Neuron (in vitro differentiated cells): ENCODE results near the gene POLDIP3.
A peak's percentile ranks its signal among the peaks of the same experiment; 100 is the strongest.

Experiments
- H2AFZ ChIP-seq: one replicate; pipeline ENCODE4 v1.6.1; 2013; ENCODE audit warnings: low read depth, mild to moderate bottlenecking, inconsistent platforms, low read length, moderate library complexity
- H3K27me3 ChIP-seq: one replicate; pipeline ENCODE4 v1.6.1; 2013; ENCODE audit warnings: low read length; ENCODE audit not compliant: insufficient read depth
- H3K36me3 ChIP-seq: one replicate; pipeline ENCODE4 v1.6.1; 2013; ENCODE audit warnings: low read length; ENCODE audit not compliant: insufficient read depth
- H3K4me1 ChIP-seq: one replicate; pipeline ENCODE4 v1.6.1; 2013; ENCODE audit warnings: low read length; ENCODE audit not compliant: insufficient read depth
- H3K4me3 ChIP-seq: 2 replicates; pipeline ENCODE4 v1.5.1; 2013; ENCODE audit warnings: mild to moderate bottlenecking, low read length, moderate library complexity
- H3K9me3 ChIP-seq: one replicate; pipeline ENCODE4 v1.6.1; 2013; ENCODE audit warnings: low read length

The POLDIP3 gene, protein sequence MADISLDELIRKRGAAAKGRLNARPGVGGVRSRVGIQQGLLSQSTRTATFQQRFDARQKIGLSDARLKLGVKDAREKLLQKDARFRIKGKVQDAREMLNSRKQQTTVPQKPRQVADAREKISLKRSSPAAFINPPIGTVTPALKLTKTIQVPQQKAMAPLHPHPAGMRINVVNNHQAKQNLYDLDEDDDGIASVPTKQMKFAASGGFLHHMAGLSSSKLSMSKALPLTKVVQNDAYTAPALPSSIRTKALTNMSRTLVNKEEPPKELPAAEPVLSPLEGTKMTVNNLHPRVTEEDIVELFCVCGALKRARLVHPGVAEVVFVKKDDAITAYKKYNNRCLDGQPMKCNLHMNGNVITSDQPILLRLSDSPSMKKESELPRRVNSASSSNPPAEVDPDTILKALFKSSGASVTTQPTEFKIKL

DNA sequence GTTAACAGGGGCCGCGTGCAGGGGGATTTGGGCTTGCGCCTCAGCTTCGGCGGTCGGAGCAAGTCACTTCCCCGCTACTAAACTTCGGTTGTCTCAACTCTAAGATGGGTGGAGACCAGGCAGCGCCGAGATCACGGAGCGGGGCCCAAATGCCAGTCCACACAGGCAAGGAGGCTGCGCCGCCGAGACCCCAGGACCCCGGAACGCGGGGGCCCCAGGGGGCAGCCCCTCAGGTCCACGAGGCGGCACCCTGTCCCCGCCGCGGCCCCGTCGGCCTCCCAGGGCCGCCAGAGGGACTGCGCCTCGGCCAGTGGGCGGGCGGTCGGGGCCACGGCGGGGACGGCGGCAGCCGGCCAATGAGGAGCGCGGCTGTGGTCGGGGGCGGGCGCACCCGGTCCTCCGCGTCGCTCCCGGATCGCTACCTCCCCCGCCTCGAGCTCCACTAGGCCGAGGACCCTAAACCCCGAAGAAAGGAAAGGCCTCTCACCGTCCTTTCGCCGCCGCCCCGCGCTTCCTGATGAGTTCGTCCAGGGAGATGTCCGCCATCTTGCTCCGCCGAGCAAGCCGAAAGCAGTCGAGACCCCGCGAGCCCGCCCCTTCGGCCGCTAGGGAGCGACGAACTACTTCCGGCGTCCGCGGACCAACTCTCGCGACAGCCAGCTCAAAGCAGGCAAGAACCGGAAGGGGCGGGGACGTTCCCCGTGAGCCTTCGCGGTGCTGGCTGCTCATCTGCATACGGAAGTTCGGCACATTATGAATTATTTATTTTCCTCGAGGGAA is at the start of gene POLDIP3:
TSS of gene POLDIP3 (minus strand) at position 572 of the 780 bp plus-strand sequence. CDS start at position 546, 26 bp downstream.
- Histone ChIP-seq H3K4me1 (peaks cover 31% of the 10 kb centered on the region), H3K9me3 (no peaks in the 10 kb centered on the region), H3K4me3 (peak within 1 kb of the TSS; percentile 99), H2AFZ (peak within 1 kb of the TSS; percentile 39), H3K27me3 (no peaks in the 10 kb centered on the region), H3K36me3 (peaks cover 24% of the 10 kb centered on the region)

DNA sequence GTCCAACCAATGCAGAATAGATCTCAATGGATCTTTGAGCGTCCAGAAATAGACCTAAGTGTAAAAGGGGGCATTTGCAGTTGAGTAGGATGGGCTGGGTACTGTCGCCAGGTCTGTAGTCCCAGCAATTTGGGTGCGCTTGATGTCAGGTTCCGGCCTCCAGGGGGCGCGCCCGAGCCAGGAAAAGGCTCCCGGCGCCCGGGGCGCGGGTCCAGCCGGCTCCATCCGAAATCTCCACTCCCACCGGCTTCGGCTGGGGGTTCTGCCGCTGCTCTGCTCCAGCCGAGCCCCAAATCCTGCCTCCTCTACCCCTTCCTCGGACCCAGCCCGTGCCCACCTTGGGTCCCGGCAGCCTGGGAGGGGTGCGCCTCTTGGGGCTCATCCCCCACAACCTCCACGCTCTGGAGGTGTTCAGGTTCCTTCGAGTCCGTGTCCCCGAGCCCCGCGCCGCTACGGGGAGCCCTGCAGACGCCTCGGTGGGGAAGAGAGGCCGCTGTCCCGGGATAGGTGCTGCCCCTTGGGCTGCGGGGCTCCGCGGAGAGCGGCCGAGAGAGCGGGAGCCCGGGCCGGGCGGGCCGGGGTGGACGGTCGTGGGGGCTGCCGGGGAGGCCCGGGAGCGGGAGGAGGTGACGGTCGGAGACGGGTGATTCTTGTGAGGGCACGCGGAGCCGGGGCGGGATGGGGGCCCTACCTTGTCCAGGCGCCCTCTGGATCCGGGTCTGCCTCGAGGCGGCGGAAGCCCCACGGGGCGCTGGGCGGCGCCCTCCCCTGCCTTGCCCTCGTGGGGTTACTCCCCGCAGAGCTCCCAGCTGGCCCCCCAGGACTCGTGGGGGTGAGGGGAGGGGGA is 47.5 kb upstream of the POLDIP3 start:
- Histone ChIP-seq H3K36me3 (no peaks in the 10 kb centered on the region), H3K4me1 (no peaks in the 10 kb centered on the region), H2AFZ (peak overlapping the region; percentile 93), H3K4me3 (peak overlapping the region; percentile 43), H3K9me3 (no peaks in the 10 kb centered on the region), H3K27me3 (peaks cover 14% of the 10 kb centered on the region)

DNA sequence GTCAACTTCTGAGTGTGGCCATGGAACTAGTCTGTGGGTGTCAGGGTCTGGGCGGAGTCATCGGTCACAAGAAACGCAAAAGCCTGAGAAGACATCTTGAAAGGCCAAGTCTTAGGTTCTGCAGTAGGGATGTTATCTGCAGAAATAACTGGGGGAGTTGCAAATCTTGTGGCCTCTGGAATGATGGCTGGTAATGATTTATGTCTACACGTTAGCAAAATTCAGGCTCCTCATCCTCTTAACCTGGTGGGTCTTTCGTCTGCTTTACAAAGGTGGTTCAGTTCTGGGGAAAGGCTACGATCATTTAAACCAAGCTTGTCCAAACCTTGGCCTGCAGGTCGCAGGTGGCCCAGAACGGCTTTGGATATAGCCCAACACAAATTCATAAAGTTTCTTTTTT is 41.9 kb upstream of the POLDIP3 start:
- Histone ChIP-seq H3K4me1 (peaks cover 4% of the 10 kb centered on the region), H3K36me3 (no peaks in the 10 kb centered on the region), H2AFZ (no peak overlapping the region), H3K9me3 (no peaks in the 10 kb centered on the region), H3K4me3 (no peak overlapping the region), H3K27me3 (no peaks in the 10 kb centered on the region)

DNA sequence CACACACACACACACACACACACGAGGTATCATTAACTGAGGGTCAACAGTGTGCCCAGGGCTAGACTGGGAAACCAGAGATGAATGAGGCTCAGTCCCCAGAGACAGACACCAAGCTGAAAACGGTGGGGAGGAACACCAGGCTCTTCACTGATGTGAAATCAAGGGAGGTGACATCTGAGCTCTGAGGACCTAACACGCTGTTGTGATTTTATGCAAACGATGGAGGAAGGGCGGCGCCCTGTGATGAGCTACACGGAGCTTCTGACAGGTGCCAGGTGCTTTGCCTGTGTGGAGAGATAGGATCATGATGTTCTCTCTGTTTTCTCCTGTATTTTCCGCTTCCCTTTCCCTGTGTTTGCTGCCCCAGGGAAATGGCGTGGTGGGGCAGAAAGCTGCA is 41.0 kb upstream of the POLDIP3 start:
- Histone ChIP-seq H3K9me3 (no peaks in the 10 kb centered on the region), H3K27me3 (no peaks in the 10 kb centered on the region), H3K4me1 (peaks cover 4% of the 10 kb centered on the region), H3K36me3 (no peaks in the 10 kb centered on the region), H3K4me3 (no peak overlapping the region), H2AFZ (no peak overlapping the region)

DNA sequence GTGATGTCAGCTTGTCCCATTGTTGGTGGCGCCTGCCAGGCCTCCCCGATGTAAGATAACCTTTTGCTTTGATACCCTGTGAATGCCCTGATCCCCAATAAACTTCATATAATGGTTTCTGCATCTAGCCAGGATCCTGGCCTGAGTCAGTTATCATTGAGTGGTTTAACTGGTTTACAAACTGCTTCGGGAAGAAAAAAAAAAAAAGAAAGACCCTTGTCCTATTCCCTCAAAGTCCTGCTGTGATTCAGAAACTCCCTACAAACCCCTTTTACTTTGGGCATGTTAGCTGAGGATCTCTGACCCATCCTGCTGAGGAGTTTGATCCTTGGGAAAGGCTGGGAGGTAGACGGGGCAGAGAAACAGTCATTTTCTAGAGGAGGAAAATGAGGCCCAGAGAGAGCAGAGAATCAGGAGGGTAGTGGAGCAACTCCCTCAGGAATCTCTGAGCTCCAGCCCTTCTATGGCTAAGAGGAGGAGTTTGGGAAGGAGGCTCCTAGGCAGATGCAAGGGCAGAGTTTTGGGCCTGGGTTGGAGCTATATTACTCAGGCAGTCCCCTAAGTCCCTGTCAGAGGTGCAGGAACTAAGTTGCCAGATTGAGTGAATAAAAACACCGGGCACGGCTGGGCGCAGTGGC is 39.9 kb upstream of the POLDIP3 start:
- Histone ChIP-seq H3K36me3 (no peaks in the 10 kb centered on the region), H3K4me3 (no peak overlapping the region), H2AFZ (no peak overlapping the region), H3K4me1 (peaks cover 4% of the 10 kb centered on the region), H3K27me3 (no peaks in the 10 kb centered on the region), H3K9me3 (no peaks in the 10 kb centered on the region)

DNA sequence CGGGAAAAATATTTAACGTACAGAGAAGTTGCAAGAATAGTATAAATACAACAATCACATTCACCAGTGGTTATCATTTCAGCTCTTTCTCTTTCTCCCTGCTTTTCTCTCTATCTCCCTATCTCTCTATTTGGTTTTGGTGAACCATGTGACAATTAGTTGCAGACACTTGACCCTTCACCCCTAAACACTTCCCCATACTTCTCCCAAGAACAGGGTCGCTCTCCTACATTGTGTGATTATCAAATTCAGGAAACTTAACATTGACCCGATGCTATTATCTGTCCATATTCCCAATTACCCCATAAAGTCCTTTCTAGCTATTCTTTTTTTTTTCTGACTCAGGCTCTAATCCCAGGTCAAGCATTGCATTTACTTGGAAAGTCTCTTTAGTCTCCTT is 39.3 kb upstream of the POLDIP3 start:
- Histone ChIP-seq H2AFZ (no peak overlapping the region), H3K4me1 (peaks cover 4% of the 10 kb centered on the region), H3K4me3 (no peak overlapping the region), H3K27me3 (no peaks in the 10 kb centered on the region), H3K36me3 (no peaks in the 10 kb centered on the region), H3K9me3 (no peaks in the 10 kb centered on the region)

DNA sequence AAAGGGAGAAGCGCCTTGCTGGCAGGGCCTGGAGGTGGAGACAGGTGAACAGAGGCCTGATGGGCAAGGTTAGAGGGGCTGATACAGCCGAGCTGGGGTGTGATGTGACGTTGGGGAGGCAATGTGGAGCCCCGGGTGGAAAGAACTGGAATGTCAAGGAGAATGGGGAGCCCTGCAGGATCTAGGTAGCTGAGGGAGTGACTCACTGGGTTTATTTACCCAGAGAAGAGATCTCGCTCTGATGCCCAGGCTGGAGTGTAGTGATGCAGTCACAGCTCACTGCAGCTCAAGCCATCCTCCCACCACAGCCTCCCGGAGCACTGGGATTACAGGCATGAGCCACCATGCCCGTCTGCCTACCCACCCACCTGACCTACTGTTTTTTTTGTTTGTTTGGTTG is 36.5 kb upstream of the POLDIP3 start:
- no peak overlapping the region for H2AFZ ChIP-seq
- no peaks in the 10 kb centered on the region for H3K36me3 ChIP-seq
- H3K9me3 ChIP-seq, result no peaks in the 10 kb centered on the region
- H3K27me3 ChIP-seq, result no peaks in the 10 kb centered on the region
- H3K4me1 ChIP-seq, result peaks cover 16% of the 10 kb centered on the region
- H3K4me3 ChIP-seq, result no peak overlapping the region

DNA sequence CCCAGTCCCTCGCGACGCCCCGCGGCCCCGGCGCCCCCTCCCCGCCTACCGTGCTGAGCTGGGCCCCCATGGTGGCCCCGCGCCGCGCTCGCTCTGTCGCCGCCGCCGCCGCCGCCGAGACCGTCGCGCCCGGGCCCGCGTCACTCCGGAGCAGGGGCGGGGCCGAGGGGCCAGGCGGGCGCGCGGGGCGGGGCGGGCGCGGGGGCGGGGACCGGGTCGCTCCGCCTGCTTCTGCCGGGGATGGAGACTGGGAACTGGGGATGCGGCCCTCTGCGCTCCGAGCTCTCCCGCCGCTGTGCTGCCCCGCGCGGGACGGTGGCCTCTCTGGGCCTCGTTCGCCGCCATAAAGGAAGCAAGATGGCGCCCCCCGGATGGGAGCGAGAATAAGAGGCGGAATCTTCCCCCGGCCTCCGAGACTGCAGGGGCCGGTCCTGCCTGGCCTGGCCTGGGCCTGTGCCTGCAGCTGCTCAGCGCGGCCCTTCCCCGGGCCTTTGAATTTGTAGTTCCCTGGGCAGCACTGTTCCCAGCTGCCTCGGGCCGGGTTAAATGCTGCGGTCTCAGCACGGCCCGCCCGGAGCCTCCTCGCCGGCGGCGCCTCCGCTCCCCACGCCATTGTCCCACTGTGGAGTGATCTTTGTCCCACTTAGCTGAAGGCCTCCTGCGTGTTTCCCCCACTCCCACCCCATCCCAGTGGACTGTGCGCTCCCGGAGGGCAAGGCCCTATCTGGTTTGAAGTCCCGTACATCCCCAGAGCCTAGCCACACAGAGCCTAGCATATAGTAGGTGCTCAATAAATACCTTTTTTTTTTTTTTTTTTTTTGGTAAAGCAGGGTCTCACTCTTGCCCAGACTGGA is 34.8 kb upstream of the POLDIP3 start, which contains the start of gene CYB5R3:
TSS of gene CYB5R3 (minus strand) at position 147 of the 854 bp plus-strand sequence. CDS start at position 70, 77 bp downstream.
- Histone ChIP-seq H3K27me3 (no peaks in the 10 kb centered on the region), H2AFZ (peak within 1 kb of the TSS; percentile 91), H3K9me3 (no peaks in the 10 kb centered on the region), H3K4me3 (peak within 1 kb of the TSS; percentile 87), H3K4me1 (peaks cover 16% of the 10 kb centered on the region), H3K36me3 (no peaks in the 10 kb centered on the region)

DNA sequence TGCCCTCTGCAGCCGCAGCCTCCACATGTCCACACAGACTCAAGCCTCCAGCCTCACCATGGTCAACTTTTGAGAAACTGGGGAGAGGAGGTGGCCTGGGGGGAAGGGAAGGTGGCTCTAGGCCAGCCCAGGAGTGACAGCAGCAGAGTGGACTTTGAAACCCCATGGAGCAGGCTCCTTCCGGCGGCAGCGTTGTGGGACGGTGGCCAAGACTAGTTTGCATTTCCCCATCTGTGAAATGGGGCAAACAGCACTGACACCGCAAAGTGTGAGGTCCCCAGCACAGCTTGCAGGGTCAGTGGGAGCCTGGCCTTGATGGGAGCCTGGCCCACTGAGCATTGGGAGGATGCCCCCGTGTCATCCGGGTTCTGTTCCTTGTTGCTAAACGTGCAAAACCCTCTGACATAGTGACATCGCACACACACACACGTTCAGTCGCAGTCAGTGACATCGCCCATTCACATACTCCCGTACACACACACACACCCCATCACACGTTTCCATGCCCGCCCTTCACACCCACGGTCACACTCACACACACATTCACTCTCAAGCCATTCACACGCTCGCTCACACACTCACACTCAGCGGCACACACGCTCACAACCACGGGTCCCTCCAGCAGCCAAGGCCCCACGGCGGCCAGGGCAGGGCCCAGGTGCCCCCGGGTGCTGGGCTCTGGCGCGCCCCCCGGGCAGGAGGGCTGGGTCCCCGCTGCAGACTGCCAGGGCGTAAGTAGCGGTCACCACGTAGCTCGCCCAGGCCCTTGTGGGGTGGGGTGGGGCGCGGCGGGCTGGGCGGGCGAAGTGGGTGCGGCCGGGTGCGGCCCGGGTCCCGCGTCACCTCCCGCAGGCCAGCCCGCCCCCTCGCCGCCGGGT is 33.9 kb upstream of the POLDIP3 start:
- H3K36me3 ChIP-seq, result no peaks in the 10 kb centered on the region
- H3K4me1 ChIP-seq, result peaks cover 14% of the 10 kb centered on the region
- H2AFZ ChIP-seq, result no peak overlapping the region
- H3K9me3 ChIP-seq, result no peaks in the 10 kb centered on the region
- peak overlapping the region; percentile 87 for H3K4me3 ChIP-seq
- H3K27me3 ChIP-seq, result no peaks in the 10 kb centered on the region

DNA sequence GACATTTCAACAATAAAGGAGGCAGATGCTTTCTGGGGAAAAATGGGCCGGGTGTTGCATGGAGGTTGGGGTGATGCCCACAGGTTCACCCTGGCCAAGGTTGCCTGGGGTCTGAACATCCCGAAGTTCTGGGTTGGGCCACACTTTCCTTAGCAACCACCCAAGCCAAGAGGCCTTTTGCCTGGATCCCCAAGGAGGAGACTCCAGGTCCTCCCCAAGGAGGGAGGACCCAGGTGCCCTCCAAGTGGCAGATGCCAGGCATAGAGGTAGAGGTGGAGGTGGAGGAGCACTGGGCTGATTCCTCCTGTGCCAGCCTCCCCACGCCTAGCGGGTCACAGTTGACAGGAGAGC is 33.3 kb upstream of the POLDIP3 start:
- H3K9me3 ChIP-seq, result no peaks in the 10 kb centered on the region
- H3K27me3 ChIP-seq, result no peaks in the 10 kb centered on the region
- peak overlapping the region; percentile 87 for H3K4me3 ChIP-seq
- H3K4me1 ChIP-seq, result peaks cover 12% of the 10 kb centered on the region
- no peaks in the 10 kb centered on the region for H3K36me3 ChIP-seq
- H2AFZ ChIP-seq, result no peak overlapping the region
